Progenitor cell of endocrine pancreas (in vitro differentiated cells): ENCODE measurements around the gene OBSCN. TPM values are rescaled to one million over a fixed set of nuclear protein-coding genes. Genes with fewer than 3 reads are reported as not detected.

Experiments
- DNase-seq: peaks from one replicate; pipeline ENCODE4 v3.0.0; 2021; ENCODE audit warnings: low spot score; ENCODE audit not compliant: unreplicated experiment
- H3K27ac Mint-ChIP-seq: 2 replicates; pipeline ENCODE4 v1.8.0; 2021; ENCODE audit warnings: mild to moderate bottlenecking, moderate library complexity, mixed read lengths
- H3K27me3 Mint-ChIP-seq: 2 replicates; pipeline ENCODE4 v1.8.0; 2021; ENCODE audit warnings: mixed read lengths
- H3K36me3 Mint-ChIP-seq: 2 replicates; pipeline ENCODE4 v1.8.0; 2022; ENCODE audit warnings: mixed read lengths; ENCODE audit not compliant: insufficient read depth
- H3K4me1 Mint-ChIP-seq: 2 replicates; pipeline ENCODE4 v1.8.0; 2021; ENCODE audit warnings: low read depth, mixed read lengths
- H3K4me3 Mint-ChIP-seq: 2 replicates; pipeline ENCODE4 v1.8.0; 2021; ENCODE audit warnings: low read depth, mild to moderate bottlenecking, moderate library complexity, mixed read lengths
- H3K9me3 Mint-ChIP-seq: 2 replicates; pipeline ENCODE4 v1.8.0; 2021; ENCODE audit warnings: low read depth, mixed read lengths
- microRNA-seq: library from miRNA; unstranded; fragments of <30 nt; microRNA quantifications from one replicate; pipeline ENCODE4 v1.1.0, GENCODE V29; 2020; ENCODE audit warnings: borderline number of aligned reads; ENCODE audit not compliant: unreplicated experiment
- total RNA-seq: library from RNA; stranded (reverse); gene quantifications from 2 replicates; pipeline ENCODE4 v1.2.1, GENCODE V29; 2021
- TF ChIP-seq, protein P1 (sequence below): fragments of 200-600 bp; sonication (generic); IDR thresholded peaks from one replicate; pipeline ENCODE4 v1.5.0; 2021; ENCODE audit warnings: antibody characterized with exemption, mild to moderate bottlenecking; ENCODE audit not compliant: unreplicated experiment

OBSCN gene
- total RNA-seq, 1 donor from 2014 or later = 57.5 TPM

DNA sequence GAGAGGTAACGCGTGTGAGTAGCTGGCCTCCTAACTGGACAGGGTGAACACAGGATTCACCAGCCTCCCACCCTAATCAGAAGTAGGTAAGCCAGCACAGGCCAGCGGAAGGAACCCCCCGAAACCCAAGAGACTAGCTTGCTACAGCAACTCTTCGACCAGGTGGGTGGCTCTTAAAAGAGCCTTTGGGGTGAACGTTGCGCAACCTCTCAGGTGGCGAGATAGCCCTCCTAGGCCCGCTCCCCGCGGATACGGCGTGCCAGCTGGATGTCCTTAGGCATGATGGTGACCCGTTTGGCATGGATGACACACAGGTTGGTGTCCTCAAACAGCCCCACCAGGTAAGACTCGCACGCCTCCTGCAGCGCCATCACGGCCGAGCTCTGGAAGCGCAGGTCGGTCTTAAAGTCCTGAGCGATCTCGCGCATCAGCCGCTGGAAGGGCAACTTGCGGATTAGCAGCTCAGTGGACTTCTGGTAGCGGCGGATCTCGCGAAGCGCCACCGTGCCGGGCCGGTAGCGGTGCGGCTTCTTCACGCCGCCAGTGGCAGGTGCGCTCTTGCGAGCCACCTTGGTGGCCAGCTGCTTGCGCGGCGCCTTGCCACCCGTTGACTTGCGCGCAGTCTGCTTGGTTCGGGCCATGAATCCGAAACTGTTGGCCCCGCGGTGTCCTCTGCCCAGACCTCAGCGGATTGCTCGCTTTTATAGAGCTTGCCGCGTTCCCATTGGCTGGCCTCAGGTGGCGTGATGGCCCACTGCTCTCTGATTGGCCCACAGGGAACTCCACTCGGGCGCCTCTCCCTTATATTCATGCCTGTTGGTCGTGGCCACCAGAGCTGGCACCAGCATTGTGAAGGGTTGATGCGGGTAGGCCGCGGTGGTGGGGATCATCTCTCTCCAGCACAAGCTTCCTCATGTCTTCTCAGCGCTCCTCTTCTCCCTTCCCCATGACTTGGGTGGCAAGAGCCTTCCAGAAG is 217.1 kb downstream of the OBSCN start:
- H3K27me3 Mint-ChIP-seq = peaks cover 21% of the 10 kb centered on the region
- H3K9me3 Mint-ChIP-seq = peaks cover 3% of the 10 kb centered on the region
- peaks cover 44% of the 10 kb centered on the region for H3K4me1 Mint-ChIP-seq
- TF ChIP-seq, protein P1, sequence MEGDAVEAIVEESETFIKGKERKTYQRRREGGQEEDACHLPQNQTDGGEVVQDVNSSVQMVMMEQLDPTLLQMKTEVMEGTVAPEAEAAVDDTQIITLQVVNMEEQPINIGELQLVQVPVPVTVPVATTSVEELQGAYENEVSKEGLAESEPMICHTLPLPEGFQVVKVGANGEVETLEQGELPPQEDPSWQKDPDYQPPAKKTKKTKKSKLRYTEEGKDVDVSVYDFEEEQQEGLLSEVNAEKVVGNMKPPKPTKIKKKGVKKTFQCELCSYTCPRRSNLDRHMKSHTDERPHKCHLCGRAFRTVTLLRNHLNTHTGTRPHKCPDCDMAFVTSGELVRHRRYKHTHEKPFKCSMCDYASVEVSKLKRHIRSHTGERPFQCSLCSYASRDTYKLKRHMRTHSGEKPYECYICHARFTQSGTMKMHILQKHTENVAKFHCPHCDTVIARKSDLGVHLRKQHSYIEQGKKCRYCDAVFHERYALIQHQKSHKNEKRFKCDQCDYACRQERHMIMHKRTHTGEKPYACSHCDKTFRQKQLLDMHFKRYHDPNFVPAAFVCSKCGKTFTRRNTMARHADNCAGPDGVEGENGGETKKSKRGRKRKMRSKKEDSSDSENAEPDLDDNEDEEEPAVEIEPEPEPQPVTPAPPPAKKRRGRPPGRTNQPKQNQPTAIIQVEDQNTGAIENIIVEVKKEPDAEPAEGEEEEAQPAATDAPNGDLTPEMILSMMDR = no peak
- no peak overlapping the region for H3K4me3 Mint-ChIP-seq
- peaks cover 2% of the 10 kb centered on the region for H3K36me3 Mint-ChIP-seq
- H3K27ac Mint-ChIP-seq = no peak overlapping the region
- no peak for DNase-seq

- no peak for DNase-seq
- Mint-ChIP-seq H3K27ac (no peak overlapping the region), H3K4me1 (peaks cover 41% of the 10 kb centered on the region), H3K4me3 (no peak overlapping the region), H3K36me3 (no peaks in the 10 kb centered on the region), H3K27me3 (peaks cover 10% of the 10 kb centered on the region), H3K9me3 (no peaks in the 10 kb centered on the region)
- TF ChIP-seq, protein P1 = no peak
Measured at GRCh38 chr1:228426518-228427175, 218.8 kb downstream of the OBSCN start.

DNA sequence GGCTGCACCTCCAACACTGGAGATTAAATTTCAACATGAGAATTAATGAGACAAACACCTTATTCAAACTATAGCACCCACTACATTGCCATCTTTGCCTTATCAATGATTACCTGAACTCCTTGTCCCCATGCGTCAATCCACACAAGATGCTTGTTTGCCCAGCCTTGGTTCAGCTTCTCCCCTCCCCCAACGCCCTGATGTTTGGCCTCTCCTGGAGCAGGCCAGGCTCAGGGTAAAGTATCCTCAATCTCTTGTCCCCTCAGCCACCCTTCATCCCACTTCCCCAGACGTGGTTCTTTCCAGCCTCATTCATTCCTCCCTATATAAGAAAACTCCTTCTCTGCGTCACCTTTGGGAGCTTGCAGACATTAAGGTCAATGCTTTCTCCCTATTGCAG is 220.6 kb downstream of the OBSCN start:
- H3K36me3 Mint-ChIP-seq = no peaks in the 10 kb centered on the region
- H3K4me3 Mint-ChIP-seq = no peak overlapping the region
- no peak for DNase-seq
- H3K27ac Mint-ChIP-seq = peak overlapping the region; percentile 91
- H3K27me3 Mint-ChIP-seq = no peaks in the 10 kb centered on the region
- TF ChIP-seq, protein P1 = no peak
- no peaks in the 10 kb centered on the region for H3K9me3 Mint-ChIP-seq
- peaks cover 47% of the 10 kb centered on the region for H3K4me1 Mint-ChIP-seq

Small RNA genes within 50 kb of the gene (microRNA-seq; reads per million reads assigned to microRNA genes)
- gene MIR6742 = not detected

Other genes with a start within 250 kb of the OBSCN start
- not detected in 2 replicates for gene WNT3A, start 201.0 kb upstream of the OBSCN start, total RNA-seq
- gene ARF1, start 125.3 kb upstream of the OBSCN start, total RNA-seq = 259 and 267 TPM in 2 replicates
- gene C1orf35, start 104.7 kb upstream of the OBSCN start, total RNA-seq = 20.2 and 22.4 TPM in 2 replicates
- 50.3 and 52.3 TPM in 2 replicates for gene MRPL55, start 98.7 kb upstream of the OBSCN start, total RNA-seq
- 96.3 and 101 TPM in 2 replicates for gene GUK1, start 67.8 kb upstream of the OBSCN start, total RNA-seq
- 1.7 and 2.1 TPM in 2 replicates for gene GJC2, start 58.1 kb upstream of the OBSCN start, total RNA-seq
- 9.7 and 11.2 TPM in 2 replicates for gene IBA57, start 42.2 kb upstream of the OBSCN start, total RNA-seq
- gene TRIM11, start 198.8 kb downstream of the OBSCN start, total RNA-seq = 41.1 and 42.4 TPM in 2 replicates
- 20.5 and 20.8 TPM in 2 replicates for gene TRIM17, start 208.8 kb downstream of the OBSCN start, total RNA-seq